HG03064 (cell line): Measurements from ENCODE around the gene TMEM115.

Source experiments
- ATAC-seq: cut with Tn5 transposase; IDR thresholded peaks from one replicate; pipeline ENCODE4 v1.9.1; 2021; ENCODE audit warnings: low read depth; ENCODE audit not compliant: unreplicated experiment

The TMEM115 gene

GRCh38 chr3:50378757-50379156 is 19.4 kb upstream of the TMEM115 start:
- no peak for ATAC-seq

- no peak for ATAC-seq
Measured at GRCh38 chr3:50378024-50378423, 18.7 kb upstream of the TMEM115 start.

GRCh38 chr3:50375258-50375931 is 16.1 kb upstream of the TMEM115 start:
- no peak for ATAC-seq

GRCh38 chr3:50374363-50375257 is 15.3 kb upstream of the TMEM115 start:
- ATAC-seq: no peak

GRCh38 chr3:50373146-50374051 is 14.1 kb upstream of the TMEM115 start:
- no peak for ATAC-seq

- ATAC-seq: no peak
Measured at GRCh38 chr3:50372349-50372748, 13.0 kb upstream of the TMEM115 start.

GRCh38 chr3:50371133-50371685 is 11.9 kb upstream of the TMEM115 start:
- ATAC-seq: no peak

GRCh38 chr3:50370594-50370993 is 11.3 kb upstream of the TMEM115 start:
- ATAC-seq: no peak

- no peak for ATAC-seq
Measured at GRCh38 chr3:50369012-50369670, 9.8 kb upstream of the TMEM115 start.

- no peak for ATAC-seq
Measured at GRCh38 chr3:50365842-50366220, 6.5 kb upstream of the TMEM115 start.

- ATAC-seq: peak; percentile 71
Measured at GRCh38 chr3:50365080-50365841, 5.9 kb upstream of the TMEM115 start.

GRCh38 chr3:50364573-50365079 is 5.3 kb upstream of the TMEM115 start:
- ATAC-seq: no peak

GRCh38 chr3:50359760-50360110 is 414 bp upstream of the TMEM115 start:
- ATAC-seq: no peak

- no peak for ATAC-seq
Measured at GRCh38 chr3:50358355-50358910, 888 bp downstream of the TMEM115 start.

- ATAC-seq: no peak
Measured at GRCh38 chr3:50357481-50357880, 1.8 kb downstream of the TMEM115 start.

GRCh38 chr3:50356553-50356952 is 2.8 kb downstream of the TMEM115 start:
- ATAC-seq: no peak

- no peak for ATAC-seq
Measured at GRCh38 chr3:50355829-50356552, 3.3 kb downstream of the TMEM115 start.

GRCh38 chr3:50354850-50355249 is 4.5 kb downstream of the TMEM115 start:
- ATAC-seq: no peak
